ENCODE data around the gene GLMN. TPM values are rescaled to one million over a fixed set of nuclear protein-coding genes. Genes with fewer than 3 reads are reported as not detected.
"Not testable (repeated sequence)": the region's sequence is repeated elsewhere in the genome, so short reads cannot be mapped to it uniquely, and the experiment has no call there.

GLMN gene
- total RNA-seq, 2 donors from 2014 or later = 5.4 to 6.3 TPM

- Histone ChIP-seq H3K27me3 (no peaks in the 10 kb centered on the region), H3K9me3 (no peaks in the 10 kb centered on the region), H3K36me3 (no peaks in the 10 kb centered on the region), H3K9ac (ENCODE audit: low read depth in 2 of 2, low read length in 2 of 2) (no peak overlapping the region), H3K27ac (no peak overlapping the region), H3K4me3 (no peak overlapping the region), H3K4me1 (no peaks in the 10 kb centered on the region)
- intact Hi-C loops (cut with DNase I) = loop anchor here (5.0 kb wide), 1 partner anchor 294 kb away; no protein-coding TSS in a partner anchor
- DNase-seq = no peak
- peak; percentile 54 for TF ChIP-seq CTCF (IDR thresholded peaks at IDR 0.05)
These were observed 7.3 kb downstream of the GLMN start for GRCh38 chr1:92291372-92291999.

GRCh38 chr1:92281411-92281810, 17.4 kb downstream of the GLMN start:
- intact Hi-C loops (cut with DNase I); H3K9ac ChIP-seq (ENCODE audit: low read depth in 2 of 2, low read length in 2 of 2); DNase-seq; H3K36me3 ChIP-seq; H3K4me3 ChIP-seq; H3K27me3 ChIP-seq; H3K9me3 ChIP-seq; H3K4me1 ChIP-seq; H3K27ac ChIP-seq: not testable (repeated sequence)

GRCh38 chr1:92279781-92280180, 19.0 kb downstream of the GLMN start:
- H3K27me3 ChIP-seq; intact Hi-C loops (cut with DNase I); H3K4me3 ChIP-seq; H3K9ac ChIP-seq (ENCODE audit: low read depth in 2 of 2, low read length in 2 of 2); H3K27ac ChIP-seq; H3K4me1 ChIP-seq; DNase-seq; H3K36me3 ChIP-seq; H3K9me3 ChIP-seq: not testable (repeated sequence)

GRCh38 chr1:92277105-92277723, 21.6 kb downstream of the GLMN start:
- Histone ChIP-seq H3K36me3 (no peaks in the 10 kb centered on the region), H3K4me1 (no peaks in the 10 kb centered on the region), H3K27me3 (no peaks in the 10 kb centered on the region), H3K4me3 (no peak overlapping the region), H3K9me3 (no peaks in the 10 kb centered on the region), H3K9ac (ENCODE audit: low read depth in 2 of 2, low read length in 2 of 2) (no peak overlapping the region), H3K27ac (no peak overlapping the region)
- no peak for DNase-seq
- intact Hi-C loops (cut with DNase I) = no loop called here
- TF ChIP-seq CTCF (IDR thresholded peaks at IDR 0.05) = no peak

GRCh38 chr1:92276082-92276481, 22.7 kb downstream of the GLMN start:
- Histone ChIP-seq H3K36me3 (no peaks in the 10 kb centered on the region), H3K4me1 (no peaks in the 10 kb centered on the region), H3K9ac (ENCODE audit: low read depth in 2 of 2, low read length in 2 of 2) (no peak overlapping the region), H3K9me3 (no peaks in the 10 kb centered on the region), H3K27me3 (no peaks in the 10 kb centered on the region), H3K27ac (no peak overlapping the region), H3K4me3 (no peak overlapping the region)
- intact Hi-C loops (cut with DNase I) = no loop called here
- TF ChIP-seq CTCF (IDR thresholded peaks at IDR 0.05) = no peak
- DNase-seq = no peak

- Histone ChIP-seq H3K4me1 (no peaks in the 10 kb centered on the region), H3K27ac (no peak overlapping the region), H3K9ac (ENCODE audit: low read depth in 2 of 2, low read length in 2 of 2) (no peak overlapping the region), H3K4me3 (no peak overlapping the region), H3K27me3 (no peaks in the 10 kb centered on the region), H3K9me3 (no peaks in the 10 kb centered on the region), H3K36me3 (no peaks in the 10 kb centered on the region)
- intact Hi-C loops (cut with DNase I) = no loop called here
- TF ChIP-seq CTCF (IDR thresholded peaks at IDR 0.05) = no peak
- no peak for DNase-seq
These were observed 23.8 kb downstream of the GLMN start for GRCh38 chr1:92274939-92275338.

All from colonic mucosa (tissue), 4 donors.